H1 (cell line): ENCODE measurements around the gene ERCC6. TPM values are rescaled to one million over a fixed set of nuclear protein-coding genes. Genes with fewer than 3 reads are reported as not detected.

Source experiments
- TCF12 ChIP-seq: IDR thresholded peaks from 2 replicates; pipeline ENCODE4 v1.6.1; 2011; ENCODE audit warnings: low read depth, mild to moderate bottlenecking, low read length
- polyA plus RNA-seq, 7 experiments: library from polyadenylated mRNA; depleted of rRNA in 3 of 7; stranded (reverse) in 5 of 7; unstranded in 2 of 7; fragments of >200 nt in 5 of 7; fragments of 200-250 nt in 2 of 7; gene quantifications; 1 replicate in 5 of 7; 2 replicates in 1 of 7; 4 replicates in 1 of 7; pipeline versions ENCODE4 v1.2.1 to v1.2.3, GENCODE V29; 2011 to 2013; ENCODE audit warnings: missing spikeins in 2 of 7, mixed read lengths in 2 of 7
- total RNA-seq: library from RNA; stranded (reverse); fragmentation: NEBNext Ultra II Directional; extraction: Animal tissue kit (Norgen Biotek cat#: 25700); gene quantifications from 2 replicates; pipeline ENCODE4 v1.2.1, GENCODE V29; 2021
- TF ChIP-seq, protein P1 (sequence below): fragments of 300-600 bp; sonication (generic); IDR thresholded peaks from 2 replicates; pipeline ENCODE4 v1.7.1; 2012; ENCODE audit warnings: low read length, moderate library complexity, mild to moderate bottlenecking, inconsistent platforms; ENCODE audit not compliant: insufficient replicate concordance

ERCC6 gene
- total and polyA plus RNA-seq, 2 of the 8 experiments (the other 6 are each of a cell fraction or from before 2014, with no cell fraction given) = 4.1 to 11.9 TPM

DNA sequence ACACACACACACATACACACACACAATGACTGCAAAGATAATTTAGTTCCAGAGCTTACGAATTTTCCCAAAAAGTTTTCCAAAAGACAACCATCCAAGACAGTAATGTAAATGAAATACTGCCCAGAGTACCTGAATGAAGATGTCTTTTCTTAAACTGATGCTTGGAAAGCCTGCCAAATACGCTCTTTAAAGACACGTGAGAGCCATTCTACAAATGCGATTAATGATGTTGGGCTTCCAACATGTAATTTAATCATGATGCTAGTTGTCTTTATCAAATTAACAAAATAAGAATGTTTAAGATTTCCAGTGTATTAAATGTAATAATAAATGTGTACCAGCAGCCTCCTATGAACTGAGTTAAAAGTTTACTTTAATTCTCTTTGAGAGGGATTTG, 11.1 kb downstream of the ERCC6 start (continued):
- TF ChIP-seq TCF12 = no peak
- TF ChIP-seq, protein P1, sequence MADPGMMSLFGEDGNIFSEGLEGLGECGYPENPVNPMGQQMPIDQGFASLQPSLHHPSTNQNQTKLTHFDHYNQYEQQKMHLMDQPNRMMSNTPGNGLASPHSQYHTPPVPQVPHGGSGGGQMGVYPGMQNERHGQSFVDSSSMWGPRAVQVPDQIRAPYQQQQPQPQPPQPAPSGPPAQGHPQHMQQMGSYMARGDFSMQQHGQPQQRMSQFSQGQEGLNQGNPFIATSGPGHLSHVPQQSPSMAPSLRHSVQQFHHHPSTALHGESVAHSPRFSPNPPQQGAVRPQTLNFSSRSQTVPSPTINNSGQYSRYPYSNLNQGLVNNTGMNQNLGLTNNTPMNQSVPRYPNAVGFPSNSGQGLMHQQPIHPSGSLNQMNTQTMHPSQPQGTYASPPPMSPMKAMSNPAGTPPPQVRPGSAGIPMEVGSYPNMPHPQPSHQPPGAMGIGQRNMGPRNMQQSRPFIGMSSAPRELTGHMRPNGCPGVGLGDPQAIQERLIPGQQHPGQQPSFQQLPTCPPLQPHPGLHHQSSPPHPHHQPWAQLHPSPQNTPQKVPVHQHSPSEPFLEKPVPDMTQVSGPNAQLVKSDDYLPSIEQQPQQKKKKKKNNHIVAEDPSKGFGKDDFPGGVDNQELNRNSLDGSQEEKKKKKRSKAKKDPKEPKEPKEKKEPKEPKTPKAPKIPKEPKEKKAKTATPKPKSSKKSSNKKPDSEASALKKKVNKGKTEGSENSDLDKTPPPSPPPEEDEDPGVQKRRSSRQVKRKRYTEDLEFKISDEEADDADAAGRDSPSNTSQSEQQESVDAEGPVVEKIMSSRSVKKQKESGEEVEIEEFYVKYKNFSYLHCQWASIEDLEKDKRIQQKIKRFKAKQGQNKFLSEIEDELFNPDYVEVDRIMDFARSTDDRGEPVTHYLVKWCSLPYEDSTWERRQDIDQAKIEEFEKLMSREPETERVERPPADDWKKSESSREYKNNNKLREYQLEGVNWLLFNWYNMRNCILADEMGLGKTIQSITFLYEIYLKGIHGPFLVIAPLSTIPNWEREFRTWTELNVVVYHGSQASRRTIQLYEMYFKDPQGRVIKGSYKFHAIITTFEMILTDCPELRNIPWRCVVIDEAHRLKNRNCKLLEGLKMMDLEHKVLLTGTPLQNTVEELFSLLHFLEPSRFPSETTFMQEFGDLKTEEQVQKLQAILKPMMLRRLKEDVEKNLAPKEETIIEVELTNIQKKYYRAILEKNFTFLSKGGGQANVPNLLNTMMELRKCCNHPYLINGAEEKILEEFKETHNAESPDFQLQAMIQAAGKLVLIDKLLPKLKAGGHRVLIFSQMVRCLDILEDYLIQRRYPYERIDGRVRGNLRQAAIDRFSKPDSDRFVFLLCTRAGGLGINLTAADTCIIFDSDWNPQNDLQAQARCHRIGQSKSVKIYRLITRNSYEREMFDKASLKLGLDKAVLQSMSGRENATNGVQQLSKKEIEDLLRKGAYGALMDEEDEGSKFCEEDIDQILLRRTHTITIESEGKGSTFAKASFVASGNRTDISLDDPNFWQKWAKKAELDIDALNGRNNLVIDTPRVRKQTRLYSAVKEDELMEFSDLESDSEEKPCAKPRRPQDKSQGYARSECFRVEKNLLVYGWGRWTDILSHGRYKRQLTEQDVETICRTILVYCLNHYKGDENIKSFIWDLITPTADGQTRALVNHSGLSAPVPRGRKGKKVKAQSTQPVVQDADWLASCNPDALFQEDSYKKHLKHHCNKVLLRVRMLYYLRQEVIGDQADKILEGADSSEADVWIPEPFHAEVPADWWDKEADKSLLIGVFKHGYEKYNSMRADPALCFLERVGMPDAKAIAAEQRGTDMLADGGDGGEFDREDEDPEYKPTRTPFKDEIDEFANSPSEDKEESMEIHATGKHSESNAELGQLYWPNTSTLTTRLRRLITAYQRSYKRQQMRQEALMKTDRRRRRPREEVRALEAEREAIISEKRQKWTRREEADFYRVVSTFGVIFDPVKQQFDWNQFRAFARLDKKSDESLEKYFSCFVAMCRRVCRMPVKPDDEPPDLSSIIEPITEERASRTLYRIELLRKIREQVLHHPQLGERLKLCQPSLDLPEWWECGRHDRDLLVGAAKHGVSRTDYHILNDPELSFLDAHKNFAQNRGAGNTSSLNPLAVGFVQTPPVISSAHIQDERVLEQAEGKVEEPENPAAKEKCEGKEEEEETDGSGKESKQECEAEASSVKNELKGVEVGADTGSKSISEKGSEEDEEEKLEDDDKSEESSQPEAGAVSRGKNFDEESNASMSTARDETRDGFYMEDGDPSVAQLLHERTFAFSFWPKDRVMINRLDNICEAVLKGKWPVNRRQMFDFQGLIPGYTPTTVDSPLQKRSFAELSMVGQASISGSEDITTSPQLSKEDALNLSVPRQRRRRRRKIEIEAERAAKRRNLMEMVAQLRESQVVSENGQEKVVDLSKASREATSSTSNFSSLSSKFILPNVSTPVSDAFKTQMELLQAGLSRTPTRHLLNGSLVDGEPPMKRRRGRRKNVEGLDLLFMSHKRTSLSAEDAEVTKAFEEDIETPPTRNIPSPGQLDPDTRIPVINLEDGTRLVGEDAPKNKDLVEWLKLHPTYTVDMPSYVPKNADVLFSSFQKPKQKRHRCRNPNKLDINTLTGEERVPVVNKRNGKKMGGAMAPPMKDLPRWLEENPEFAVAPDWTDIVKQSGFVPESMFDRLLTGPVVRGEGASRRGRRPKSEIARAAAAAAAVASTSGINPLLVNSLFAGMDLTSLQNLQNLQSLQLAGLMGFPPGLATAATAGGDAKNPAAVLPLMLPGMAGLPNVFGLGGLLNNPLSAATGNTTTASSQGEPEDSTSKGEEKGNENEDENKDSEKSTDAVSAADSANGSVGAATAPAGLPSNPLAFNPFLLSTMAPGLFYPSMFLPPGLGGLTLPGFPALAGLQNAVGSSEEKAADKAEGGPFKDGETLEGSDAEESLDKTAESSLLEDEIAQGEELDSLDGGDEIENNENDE = no peak
